Testis (tissue), 3 donors: ENCODE measurements around the gene GCNT2. TPM values are rescaled to one million over a fixed set of nuclear protein-coding genes. Genes with fewer than 3 reads are reported as not detected.

Experiments used
- DNase-seq: peaks from one replicate; pipeline ENCODE4 v3.0.0-alpha.2; 2019
- H3K27ac ChIP-seq, 2 donors: fragments of 200-600 bp; sonication (generic); one replicate each; pipeline ENCODE4 v1.5.1; 2019
- H3K27me3 ChIP-seq: fragments of 200-600 bp; sonication (generic); one replicate; pipeline ENCODE4 v1.5.1; 2019
- H3K36me3 ChIP-seq: fragments of 200-600 bp; sonication (generic); one replicate; pipeline ENCODE4 v1.5.1; 2017; ENCODE audit warnings: low read depth; ENCODE audit errors: missing control alignments
- H3K4me1 ChIP-seq: fragments of 200-600 bp; sonication (generic); one replicate; pipeline ENCODE4 v1.5.1; 2019
- H3K4me3 ChIP-seq, 2 donors: fragments of 200-600 bp; sonication (generic); one replicate each; pipeline ENCODE4 v1.5.1; 2017 to 2019
- H3K9me3 ChIP-seq: fragments of 200-600 bp; sonication (generic); one replicate; pipeline ENCODE4 v1.5.1; 2017
- CTCF ChIP-seq, 3 experiments: fragments of 450-650 bp in 2 of 3; fragments of 200-600 bp in 1 of 3; sonication (generic) in 1 of 3; IDR thresholded peaks; one replicate each; pipeline ENCODE4 v1.5.1; 2016 to 2019; ENCODE audit warnings: antibody characterized with exemption in 3 of 3, mild to moderate bottlenecking in 2 of 3, moderate library complexity in 1 of 3
- POLR2A ChIP-seq: fragments of 450-650 bp; IDR thresholded peaks from one replicate; pipeline ENCODE4 v1.6.1; 2017; ENCODE audit warnings: antibody characterized with exemption, mild to moderate bottlenecking, moderate library complexity
- WGBS, 2 donors: methylation state at CpG; one replicate each; pipeline ENCODE4 v1.1.5; 2018; 5-methylcytosine and 5-hydroxymethylcytosine counted together
- intact Hi-C: fragments of 100-400 bp; cut with DNase I; formaldehyde crosslinking; loops from one replicate; pipeline ENCODE4 v1.15.1; 2023; ENCODE audit warnings: low total_unique reads
- polyA plus RNA-seq: library from polyadenylated mRNA; stranded (reverse); fragments of 350-450 nt; fragmentation: Illumina TruSeq; extraction: RNeasy Lipid Tissue Mini Kit (QIAGEN cat#74804); gene quantifications from one replicate; pipeline ENCODE4 v1.2.3, GENCODE V29; 2014; ENCODE audit warnings: low read depth, low replicate concordance; ENCODE audit not compliant: insufficient read depth
- total RNA-seq, 2 donors: library from RNA; depleted of rRNA; stranded (reverse); fragments of >200 nt; gene quantifications; one replicate each; pipeline ENCODE4 v1.2.3, GENCODE V29; 2016

Gene GCNT2
- total and polyA plus RNA-seq, 3 donors from 2014 or later, result 12.8 to 28.0 (median 17.0) TPM

- no peaks in the 10 kb centered on the region for H3K4me1 ChIP-seq
- 84 to 92% methylated on average over 5 of the region's 5 CpGs for WGBS, 2 donors
- intact Hi-C loops, result no loop called here
- H3K4me3 ChIP-seq, result no peak overlapping the region
- H3K27ac ChIP-seq, result no peak overlapping the region
- H3K36me3 ChIP-seq, result no peaks in the 10 kb centered on the region
- H3K27me3 ChIP-seq, result no peaks in the 10 kb centered on the region
- H3K9me3 ChIP-seq, result no peaks in the 10 kb centered on the region
- no peak for TF ChIP-seq POLR2A
- no peak for TF ChIP-seq CTCF (IDR thresholded peaks at IDR 0.05)
- no peak for DNase-seq
These were observed 16.6 kb downstream of the GCNT2 start for GRCh38 chr6:10537726-10538125.

- no peak overlapping the region for H3K27ac ChIP-seq
- intact Hi-C loops, result no loop called here
- no peak for DNase-seq
- no peaks in the 10 kb centered on the region for H3K4me1 ChIP-seq
- no peaks in the 10 kb centered on the region for H3K36me3 ChIP-seq
- H3K27me3 ChIP-seq, result no peaks in the 10 kb centered on the region
- no peak for TF ChIP-seq CTCF (IDR thresholded peaks at IDR 0.05)
- TF ChIP-seq POLR2A, result no peak
- H3K4me3 ChIP-seq, result no peak overlapping the region
- H3K9me3 ChIP-seq, result no peaks in the 10 kb centered on the region
- 82 to 84% methylated on average over 4 of the region's 4 CpGs for WGBS, 2 donors
These were observed 19.1 kb downstream of the GCNT2 start for GRCh38 chr6:10540073-10540746.

- Histone ChIP-seq H3K9me3 (no peaks in the 10 kb centered on the region), H3K4me3 (no peak overlapping the region), H3K27ac (no peak overlapping the region), H3K36me3 (no peaks in the 10 kb centered on the region), H3K27me3 (no peaks in the 10 kb centered on the region), H3K4me1 (no peaks in the 10 kb centered on the region)
- TF ChIP-seq CTCF (IDR thresholded peaks at IDR 0.05) (no peak), POLR2A (no peak)
- no peak for DNase-seq
- 81 to 86% methylated on average over 1 of the region's 1 CpG for WGBS, 2 donors
- intact Hi-C loops, result no loop called here
These were observed 20.4 kb downstream of the GCNT2 start for GRCh38 chr6:10541591-10541990.

- intact Hi-C loops, result no loop called here
- Histone ChIP-seq H3K27ac (no peak overlapping the region), H3K27me3 (no peaks in the 10 kb centered on the region), H3K36me3 (no peaks in the 10 kb centered on the region), H3K4me3 (no peak overlapping the region), H3K4me1 (no peaks in the 10 kb centered on the region), H3K9me3 (no peaks in the 10 kb centered on the region)
- 79 to 84% methylated on average over 2 of the region's 2 CpGs for WGBS, 2 donors
- no peak for DNase-seq
- TF ChIP-seq CTCF (IDR thresholded peaks at IDR 0.05) (no peak), POLR2A (no peak)
These were observed 21.1 kb downstream of the GCNT2 start for GRCh38 chr6:10542213-10542612.

GRCh38 chr6:10543488-10543887 is 22.3 kb downstream of the GCNT2 start:
- H3K27ac ChIP-seq, result no peak overlapping the region
- intact Hi-C loops, result no loop called here

More at GRCh38 chr6:10543488-10543887, 22.3 kb downstream of the GCNT2 start:
- Histone ChIP-seq H3K4me1 (no peaks in the 10 kb centered on the region), H3K27me3 (no peaks in the 10 kb centered on the region), H3K9me3 (no peaks in the 10 kb centered on the region), H3K4me3 (no peak overlapping the region), H3K36me3 (no peaks in the 10 kb centered on the region)
- 65 to 67% methylated on average over 2 of the region's 2 CpGs for WGBS, 2 donors
- DNase-seq, result no peak
- TF ChIP-seq CTCF (IDR thresholded peaks at IDR 0.05), result no peak
- TF ChIP-seq POLR2A, result no peak
